GM23338 (cell line): ENCODE results near the gene CPNE4. TPM values are rescaled to one million over a fixed set of nuclear protein-coding genes. Genes with fewer than 3 reads are reported as not detected.
A peak's percentile ranks its signal among the peaks of the same experiment; 100 is the strongest.

Experiments used
- ATAC-seq: fragments of 200-7000 bp; cut with Tn5 transposase; 3 replicates; pipeline ENCODE4 v1.9.1; 2020
- DNase-seq: peaks from one replicate; pipeline ENCODE4 v3.0.0-alpha.2; 2015; ENCODE audit warnings: low spot score
- H2AFZ ChIP-seq: fragments of 200-600 bp; sonication (generic); 2 replicates; pipeline ENCODE4 v1.8.0; 2016; ENCODE audit warnings: antibody characterized with exemption, mild to moderate bottlenecking, moderate library complexity
- H3F3A ChIP-seq: fragments of 200-600 bp; sonication (generic); replicated peaks from 2 replicates; pipeline ENCODE4 v1.8.0; 2017; ENCODE audit warnings: antibody characterized with exemption, mixed run types, low read depth
- H3K27ac ChIP-seq: fragments of 200-600 bp; sonication (generic); 2 replicates; pipeline ENCODE4 v1.6.1; 2016; ENCODE audit warnings: low read depth
- H3K27me3 ChIP-seq: fragments of 200-600 bp; sonication (generic); 2 replicates; pipeline ENCODE4 v1.8.0; 2016; ENCODE audit warnings: mild to moderate bottlenecking, mixed run types, moderate library complexity; ENCODE audit not compliant: insufficient read depth
- H3K36me3 ChIP-seq: fragments of 200-600 bp; sonication (generic); 2 replicates; pipeline ENCODE4 v1.8.0; 2016; ENCODE audit warnings: mild to moderate bottlenecking; ENCODE audit not compliant: insufficient read depth
- H3K4me1 ChIP-seq: fragments of 200-600 bp; sonication (generic); 2 replicates; pipeline ENCODE4 v1.8.0; 2016; ENCODE audit warnings: mild to moderate bottlenecking, moderate library complexity; ENCODE audit not compliant: insufficient read depth
- H3K4me2 ChIP-seq: fragments of 200-600 bp; sonication (generic); 2 replicates; pipeline ENCODE4 v1.7.1; 2017; ENCODE audit warnings: mixed run types
- H3K4me3 ChIP-seq: fragments of 200-600 bp; sonication (generic); 2 replicates; pipeline ENCODE4 v1.6.1; 2016; ENCODE audit warnings: mixed run types
- H3K79me2 ChIP-seq: fragments of 200-600 bp; sonication (generic); replicated peaks from 2 replicates; pipeline ENCODE4 v1.8.0; 2017; ENCODE audit warnings: mild to moderate bottlenecking; ENCODE audit not compliant: insufficient read depth
- H3K9me2 ChIP-seq: fragments of 200-600 bp; sonication (generic); 2 replicates; pipeline ENCODE4 v1.8.0; 2017; ENCODE audit not compliant: insufficient read depth
- H4K20me1 ChIP-seq: fragments of 200-600 bp; sonication (generic); replicated peaks from 2 replicates; pipeline ENCODE4 v1.8.0; 2017; ENCODE audit warnings: mild to moderate bottlenecking; ENCODE audit not compliant: insufficient read depth
- H3K27ac Mint-ChIP-seq: 2 replicates; pipeline ENCODE4 v1.8.0; 2020; ENCODE audit warnings: inconsistent platforms, mild to moderate bottlenecking, moderate library complexity, mixed read lengths
- H3K27me3 Mint-ChIP-seq: 3 replicates; pipeline ENCODE4 v1.8.0; 2022; ENCODE audit warnings: low read depth, mild to moderate bottlenecking, moderate library complexity, mixed read lengths, inconsistent platforms; ENCODE audit not compliant: insufficient read depth, poor library complexity
- H3K36me3 Mint-ChIP-seq: 3 replicates; pipeline ENCODE4 v1.8.0; 2021; ENCODE audit warnings: low read depth, mild to moderate bottlenecking, inconsistent platforms, moderate library complexity, mixed read lengths
- H3K4me1 Mint-ChIP-seq: 3 replicates; pipeline ENCODE4 v1.8.0; 2020; ENCODE audit warnings: mild to moderate bottlenecking, inconsistent platforms, mixed read lengths
- H3K4me3 Mint-ChIP-seq: 3 replicates; pipeline ENCODE4 v1.8.0; 2021; ENCODE audit warnings: moderate library complexity, mild to moderate bottlenecking, inconsistent platforms, mixed read lengths
- H3K9me3 Mint-ChIP-seq: 3 replicates; pipeline ENCODE4 v1.8.0; 2020; ENCODE audit warnings: moderate library complexity, mild to moderate bottlenecking, inconsistent platforms, mixed read lengths
- CREB1 ChIP-seq: fragments of 250-450 bp; sonication (Bioruptor Pico); IDR thresholded peaks from 2 replicates; pipeline ENCODE4 v1.5.0; 2020; ENCODE audit warnings: low read depth, mild to moderate bottlenecking, moderate library complexity
- EZH2 ChIP-seq: fragments of 200-600 bp; sonication (generic); IDR thresholded peaks from one replicate; pipeline ENCODE4 v1.8.0; 2017; ENCODE audit warnings: antibody characterized with exemption, mild to moderate bottlenecking, low read depth; ENCODE audit not compliant: unreplicated experiment
- EZH2phosphoT487 ChIP-seq: fragments of 200-600 bp; sonication (generic); IDR thresholded peaks from one replicate; pipeline ENCODE4 v1.8.1; 2018; ENCODE audit warnings: antibody characterized with exemption; ENCODE audit not compliant: unreplicated experiment
- JUNB ChIP-seq: IDR thresholded peaks from one replicate; pipeline ENCODE4 v1.6.1; 2016; ENCODE audit warnings: antibody characterized with exemption; ENCODE audit not compliant: unreplicated experiment
- POLR2AphosphoS5 ChIP-seq: IDR thresholded peaks from 2 replicates; pipeline ENCODE4 v1.6.1; 2016; ENCODE audit warnings: antibody characterized with exemption, low read depth
- STAT1 ChIP-seq: IDR thresholded peaks from one replicate; pipeline ENCODE4 v1.6.1; 2016; ENCODE audit warnings: antibody characterized with exemption; ENCODE audit not compliant: unreplicated experiment
- ZNF114 ChIP-seq: fragments of 250-450 bp; sonication (Bioruptor Pico); IDR thresholded peaks from 2 replicates; pipeline ENCODE4 v1.5.0; 2020; ENCODE audit warnings: mild to moderate bottlenecking, moderate library complexity
- ZNF331 ChIP-seq: fragments of 250-450 bp; sonication (Bioruptor Pico); IDR thresholded peaks from 2 replicates; pipeline ENCODE4 v1.5.0; 2020; ENCODE audit warnings: low read depth, mild to moderate bottlenecking, moderate library complexity
- polyA plus RNA-seq: library from polyadenylated mRNA; unstranded; fragments of >200 nt; fragmentation: Nextera tagmentation; extraction: Ambion mirVana; gene quantifications from 2 replicates; pipeline ENCODE4 v1.2.1, GENCODE V29; 2016
- total RNA-seq: library from RNA; depleted of rRNA; stranded (reverse); fragments of >200 nt; shearing (Covaris generic); gene quantifications from 2 replicates; pipeline ENCODE4 v1.2.3, GENCODE V29; 2014
- TF ChIP-seq, protein P1 (sequence below): fragments of 250-450 bp; sonication (Bioruptor Pico); IDR thresholded peaks from 2 replicates; pipeline ENCODE4 v1.5.0; 2020; ENCODE audit warnings: mild to moderate bottlenecking, moderate library complexity
- TF ChIP-seq, protein P2 (sequence below): IDR thresholded peaks from one replicate; pipeline ENCODE4 v1.6.1; 2018; ENCODE audit warnings: antibody characterized with exemption; ENCODE audit not compliant: unreplicated experiment
- TF ChIP-seq, protein P3 (sequence below): IDR thresholded peaks from 2 replicates; pipeline ENCODE4 v1.6.1; 2016; ENCODE audit warnings: antibody characterized with exemption

Gene CPNE4
- total and polyA plus RNA-seq, 2 experiments from 2014 or later, result 2.0 to 6.5 TPM

DNA sequence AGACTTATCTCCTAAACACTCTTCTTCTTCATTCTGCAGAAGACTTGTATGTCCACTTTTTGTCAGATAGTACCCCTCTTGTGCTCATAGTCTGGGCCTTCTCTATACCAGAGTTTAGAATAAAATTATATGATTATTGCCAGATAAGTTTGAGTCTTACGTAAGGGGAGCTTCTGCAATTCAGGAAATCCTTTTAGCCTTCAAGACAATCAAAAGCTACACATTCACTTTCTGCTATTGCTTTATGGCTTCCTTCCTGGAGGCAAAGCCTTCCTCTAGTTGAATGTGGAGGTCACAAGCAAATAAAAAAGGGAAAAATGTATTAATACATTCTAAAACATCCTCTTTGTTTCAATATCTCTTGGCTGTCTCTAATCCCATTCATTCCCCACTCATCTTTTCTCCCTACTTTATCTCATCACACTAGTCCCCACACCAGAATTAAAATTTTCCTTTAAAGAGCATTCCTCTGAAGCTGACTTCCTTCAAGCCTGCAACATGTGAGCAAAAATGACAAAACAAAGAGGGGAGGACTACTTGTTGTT lies 186.8 kb downstream of the CPNE4 start:
- Histone ChIP-seq H3K4me1 (no peaks in the 10 kb centered on the region), H3K4me2 (no peak overlapping the region), H3K27ac (no peak overlapping the region), H3K9me2 (no peaks in the 10 kb centered on the region), H4K20me1 (no peaks in the 10 kb centered on the region), H3K36me3 (no peaks in the 10 kb centered on the region), H3K27me3 (no peaks in the 10 kb centered on the region), H3K79me2 (no peaks in the 10 kb centered on the region), H3K4me3 (no peak overlapping the region), H2AFZ (peak overlapping the region; percentile 40; the same call in 1 of the 2 replicates), H3F3A (no peaks in the 10 kb centered on the region)
- ATAC-seq (no peak), DNase-seq (no peak)
- TF ChIP-seq ZNF114 (CRISPR knock-in tag), result no peak
- no peak for TF ChIP-seq POLR2AphosphoS5
- Mint-ChIP-seq H3K9me3 (no peaks in the 10 kb centered on the region), H3K4me1 (no peaks in the 10 kb centered on the region), H3K27me3 (peaks cover 1% of the 10 kb centered on the region), H3K27ac (no peak overlapping the region), H3K36me3 (no peaks in the 10 kb centered on the region), H3K4me3 (no peak overlapping the region)

- H3K4me3 ChIP-seq, result no peak overlapping the region
- no peak overlapping the region for H3K27ac Mint-ChIP-seq
- H3K36me3 ChIP-seq, result no peaks in the 10 kb centered on the region
- H3K4me1 ChIP-seq, result no peaks in the 10 kb centered on the region
- ATAC-seq (no peak), DNase-seq (no peak)
- H3K27me3 ChIP-seq, result no peaks in the 10 kb centered on the region
- no peaks in the 10 kb centered on the region for H3K9me3 Mint-ChIP-seq
- H2AFZ ChIP-seq, result no peak overlapping the region
- no peaks in the 10 kb centered on the region for H4K20me1 ChIP-seq
- 0 out of 2 replicates have a peak, but pooled peaks cover 2% of the 10 kb centered on the region for H3K9me2 ChIP-seq
- H3K4me2 ChIP-seq, result no peak overlapping the region
- H3K4me1 Mint-ChIP-seq, result no peaks in the 10 kb centered on the region
- peaks cover 1% of the 10 kb centered on the region for H3K27me3 Mint-ChIP-seq
- no peak overlapping the region for H3K4me3 Mint-ChIP-seq
- no peak overlapping the region for H3K27ac ChIP-seq
- no peaks in the 10 kb centered on the region for H3K79me2 ChIP-seq
- H3F3A ChIP-seq, result no peaks in the 10 kb centered on the region
- no peaks in the 10 kb centered on the region for H3K36me3 Mint-ChIP-seq
- TF ChIP-seq, protein P1, sequence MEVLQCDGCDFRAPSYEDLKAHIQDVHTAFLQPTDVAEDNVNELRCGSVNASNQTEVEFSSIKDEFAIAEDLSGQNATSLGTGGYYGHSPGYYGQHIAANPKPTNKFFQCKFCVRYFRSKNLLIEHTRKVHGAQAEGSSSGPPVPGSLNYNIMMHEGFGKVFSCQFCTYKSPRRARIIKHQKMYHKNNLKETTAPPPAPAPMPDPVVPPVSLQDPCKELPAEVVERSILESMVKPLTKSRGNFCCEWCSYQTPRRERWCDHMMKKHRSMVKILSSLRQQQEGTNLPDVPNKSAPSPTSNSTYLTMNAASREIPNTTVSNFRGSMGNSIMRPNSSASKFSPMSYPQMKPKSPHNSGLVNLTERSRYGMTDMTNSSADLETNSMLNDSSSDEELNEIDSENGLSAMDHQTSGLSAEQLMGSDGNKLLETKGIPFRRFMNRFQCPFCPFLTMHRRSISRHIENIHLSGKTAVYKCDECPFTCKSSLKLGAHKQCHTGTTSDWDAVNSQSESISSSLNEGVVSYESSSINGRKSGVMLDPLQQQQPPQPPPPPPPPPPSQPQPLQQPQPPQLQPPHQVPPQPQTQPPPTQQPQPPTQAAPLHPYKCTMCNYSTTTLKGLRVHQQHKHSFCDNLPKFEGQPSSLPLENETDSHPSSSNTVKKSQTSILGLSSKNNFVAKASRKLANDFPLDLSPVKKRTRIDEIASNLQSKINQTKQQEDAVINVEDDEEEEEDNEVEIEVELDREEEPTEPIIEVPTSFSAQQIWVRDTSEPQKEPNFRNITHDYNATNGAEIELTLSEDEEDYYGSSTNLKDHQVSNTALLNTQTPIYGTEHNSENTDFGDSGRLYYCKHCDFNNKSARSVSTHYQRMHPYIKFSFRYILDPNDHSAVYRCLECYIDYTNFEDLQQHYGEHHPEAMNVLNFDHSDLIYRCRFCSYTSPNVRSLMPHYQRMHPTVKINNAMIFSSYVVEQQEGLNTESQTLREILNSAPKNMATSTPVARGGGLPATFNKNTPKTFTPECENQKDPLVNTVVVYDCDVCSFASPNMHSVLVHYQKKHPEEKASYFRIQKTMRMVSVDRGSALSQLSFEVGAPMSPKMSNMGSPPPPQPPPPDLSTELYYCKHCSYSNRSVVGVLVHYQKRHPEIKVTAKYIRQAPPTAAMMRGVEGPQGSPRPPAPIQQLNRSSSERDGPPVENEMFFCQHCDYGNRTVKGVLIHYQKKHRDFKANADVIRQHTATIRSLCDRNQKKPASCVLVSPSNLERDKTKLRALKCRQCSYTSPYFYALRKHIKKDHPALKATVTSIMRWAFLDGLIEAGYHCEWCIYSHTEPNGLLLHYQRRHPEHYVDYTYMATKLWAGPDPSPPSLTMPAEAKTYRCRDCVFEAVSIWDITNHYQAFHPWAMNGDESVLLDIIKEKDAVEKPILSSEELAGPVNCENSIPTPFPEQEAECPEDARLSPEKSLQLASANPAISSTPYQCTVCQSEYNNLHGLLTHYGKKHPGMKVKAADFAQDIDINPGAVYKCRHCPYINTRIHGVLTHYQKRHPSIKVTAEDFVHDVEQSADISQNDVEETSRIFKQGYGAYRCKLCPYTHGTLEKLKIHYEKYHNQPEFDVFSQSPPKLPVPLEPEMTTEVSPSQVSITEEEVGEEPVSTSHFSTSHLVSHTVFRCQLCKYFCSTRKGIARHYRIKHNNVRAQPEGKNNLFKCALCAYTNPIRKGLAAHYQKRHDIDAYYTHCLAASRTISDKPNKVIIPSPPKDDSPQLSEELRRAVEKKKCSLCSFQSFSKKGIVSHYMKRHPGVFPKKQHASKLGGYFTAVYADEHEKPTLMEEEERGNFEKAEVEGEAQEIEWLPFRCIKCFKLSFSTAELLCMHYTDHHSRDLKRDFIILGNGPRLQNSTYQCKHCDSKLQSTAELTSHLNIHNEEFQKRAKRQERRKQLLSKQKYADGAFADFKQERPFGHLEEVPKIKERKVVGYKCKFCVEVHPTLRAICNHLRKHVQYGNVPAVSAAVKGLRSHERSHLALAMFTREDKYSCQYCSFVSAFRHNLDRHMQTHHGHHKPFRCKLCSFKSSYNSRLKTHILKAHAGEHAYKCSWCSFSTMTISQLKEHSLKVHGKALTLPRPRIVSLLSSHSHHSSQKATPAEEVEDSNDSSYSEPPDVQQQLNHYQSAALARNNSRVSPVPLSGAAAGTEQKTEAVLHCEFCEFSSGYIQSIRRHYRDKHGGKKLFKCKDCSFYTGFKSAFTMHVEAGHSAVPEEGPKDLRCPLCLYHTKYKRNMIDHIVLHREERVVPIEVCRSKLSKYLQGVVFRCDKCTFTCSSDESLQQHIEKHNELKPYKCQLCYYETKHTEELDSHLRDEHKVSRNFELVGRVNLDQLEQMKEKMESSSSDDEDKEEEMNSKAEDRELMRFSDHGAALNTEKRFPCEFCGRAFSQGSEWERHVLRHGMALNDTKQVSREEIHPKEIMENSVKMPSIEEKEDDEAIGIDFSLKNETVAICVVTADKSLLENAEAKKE (CRISPR knock-in tag), result no peak
- TF ChIP-seq EZH2 (no peak), ZNF331 (CRISPR knock-in tag) (no peak), ZNF114 (CRISPR knock-in tag) (no peak), STAT1 (no peak), JUNB (no peak), CREB1 (CRISPR knock-in tag) (no peak), EZH2phosphoT487 (no peak)
- TF ChIP-seq, protein P2, sequence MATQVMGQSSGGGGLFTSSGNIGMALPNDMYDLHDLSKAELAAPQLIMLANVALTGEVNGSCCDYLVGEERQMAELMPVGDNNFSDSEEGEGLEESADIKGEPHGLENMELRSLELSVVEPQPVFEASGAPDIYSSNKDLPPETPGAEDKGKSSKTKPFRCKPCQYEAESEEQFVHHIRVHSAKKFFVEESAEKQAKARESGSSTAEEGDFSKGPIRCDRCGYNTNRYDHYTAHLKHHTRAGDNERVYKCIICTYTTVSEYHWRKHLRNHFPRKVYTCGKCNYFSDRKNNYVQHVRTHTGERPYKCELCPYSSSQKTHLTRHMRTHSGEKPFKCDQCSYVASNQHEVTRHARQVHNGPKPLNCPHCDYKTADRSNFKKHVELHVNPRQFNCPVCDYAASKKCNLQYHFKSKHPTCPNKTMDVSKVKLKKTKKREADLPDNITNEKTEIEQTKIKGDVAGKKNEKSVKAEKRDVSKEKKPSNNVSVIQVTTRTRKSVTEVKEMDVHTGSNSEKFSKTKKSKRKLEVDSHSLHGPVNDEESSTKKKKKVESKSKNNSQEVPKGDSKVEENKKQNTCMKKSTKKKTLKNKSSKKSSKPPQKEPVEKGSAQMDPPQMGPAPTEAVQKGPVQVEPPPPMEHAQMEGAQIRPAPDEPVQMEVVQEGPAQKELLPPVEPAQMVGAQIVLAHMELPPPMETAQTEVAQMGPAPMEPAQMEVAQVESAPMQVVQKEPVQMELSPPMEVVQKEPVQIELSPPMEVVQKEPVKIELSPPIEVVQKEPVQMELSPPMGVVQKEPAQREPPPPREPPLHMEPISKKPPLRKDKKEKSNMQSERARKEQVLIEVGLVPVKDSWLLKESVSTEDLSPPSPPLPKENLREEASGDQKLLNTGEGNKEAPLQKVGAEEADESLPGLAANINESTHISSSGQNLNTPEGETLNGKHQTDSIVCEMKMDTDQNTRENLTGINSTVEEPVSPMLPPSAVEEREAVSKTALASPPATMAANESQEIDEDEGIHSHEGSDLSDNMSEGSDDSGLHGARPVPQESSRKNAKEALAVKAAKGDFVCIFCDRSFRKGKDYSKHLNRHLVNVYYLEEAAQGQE, result no peak
- TF ChIP-seq, protein P3, sequence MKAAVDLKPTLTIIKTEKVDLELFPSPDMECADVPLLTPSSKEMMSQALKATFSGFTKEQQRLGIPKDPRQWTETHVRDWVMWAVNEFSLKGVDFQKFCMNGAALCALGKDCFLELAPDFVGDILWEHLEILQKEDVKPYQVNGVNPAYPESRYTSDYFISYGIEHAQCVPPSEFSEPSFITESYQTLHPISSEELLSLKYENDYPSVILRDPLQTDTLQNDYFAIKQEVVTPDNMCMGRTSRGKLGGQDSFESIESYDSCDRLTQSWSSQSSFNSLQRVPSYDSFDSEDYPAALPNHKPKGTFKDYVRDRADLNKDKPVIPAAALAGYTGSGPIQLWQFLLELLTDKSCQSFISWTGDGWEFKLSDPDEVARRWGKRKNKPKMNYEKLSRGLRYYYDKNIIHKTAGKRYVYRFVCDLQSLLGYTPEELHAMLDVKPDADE, result no peak
Observed at GRCh38 chr3:131846296-131846924, 188.4 kb downstream of the CPNE4 start.
